Upper lobe of left lung (tissue), 6 donors: Measurements from ENCODE around the gene LRRC15. TPM values are rescaled to one million over a fixed set of nuclear protein-coding genes. Genes with fewer than 3 reads are reported as not detected.

Experiments
- ATAC-seq, 2 donors: fragments of 200-7000 bp; cut with Tn5 transposase; one replicate each; pipeline ENCODE4 v1.9.1; 2022; ENCODE audit warnings: mild to moderate bottlenecking in 2 of 2, moderate library complexity in 2 of 2; ENCODE audit not compliant: low FRiP score in 2 of 2
- DNase-seq, 2 donors: peaks; one replicate each; pipeline ENCODE4 v3.0.0-alpha.2; 2019 to 2020
- H3K27ac ChIP-seq, 4 donors: fragments of 200-600 bp; sonication (generic); one replicate each; pipeline ENCODE4 v1.5.1; 2016 to 2019
- H3K27me3 ChIP-seq, 4 donors: fragments of 200-600 bp; sonication (generic); one replicate each; pipeline ENCODE4 v1.5.1; 2017 to 2019
- H3K36me3 ChIP-seq, 4 donors: fragments of 200-600 bp; sonication (generic); one replicate each; pipeline ENCODE4 v1.5.1; 2016 to 2019
- H3K4me1 ChIP-seq, 4 donors: fragments of 200-600 bp; sonication (generic); one replicate each; pipeline ENCODE4 v1.5.1; 2018 to 2019
- H3K4me3 ChIP-seq, 4 donors: fragments of 200-600 bp; sonication (generic); one replicate each; pipeline ENCODE4 v1.5.1; 2017 to 2019; ENCODE audit warnings: mild to moderate bottlenecking in 2 of 4, moderate library complexity in 1 of 4
- H3K9me3 ChIP-seq, 4 donors: fragments of 200-600 bp; sonication (generic); one replicate each; pipeline ENCODE4 v1.5.1; 2018 to 2019
- EP300 ChIP-seq, 4 donors: sonication (generic); formaldehyde crosslinking; IDR thresholded peaks; one replicate each; pipeline ENCODE4 v1.5.1; 2017; ENCODE audit warnings: antibody characterized with exemption in 4 of 4, control low read depth in 2 of 4
- POLR2A ChIP-seq, 4 donors: fragments of 450-650 bp; IDR thresholded peaks; one replicate each; pipeline ENCODE4 v1.5.1; 2016 to 2017; ENCODE audit warnings: antibody characterized with exemption in 4 of 4, mild to moderate bottlenecking in 2 of 4
- POLR2AphosphoS5 ChIP-seq, 2 donors: sonication (generic); formaldehyde crosslinking; IDR thresholded peaks; one replicate each; pipeline ENCODE4 v1.5.1; 2017; ENCODE audit warnings: antibody characterized with exemption in 2 of 2
- WGBS, 2 donors: methylation state at CpG; one replicate each; pipeline ENCODE4 v1.1.5; 2017 to 2018; 5-methylcytosine and 5-hydroxymethylcytosine counted together
- total RNA-seq, 6 donors: library from RNA; depleted of rRNA in 4 of 6; stranded (reverse); fragments of >200 nt in 4 of 6; gene quantifications; one replicate each; pipeline versions ENCODE4 v1.1.0 to v1.2.1, GENCODE V29; 2016 to 2021
- TF ChIP-seq, protein P1 (sequence below), 6 experiments: fragments of 450-650 bp in 4 of 6; fragments of 200-600 bp in 2 of 6; sonication (generic) in 2 of 6; IDR thresholded peaks; one replicate each; pipeline ENCODE4 v1.5.1; 2016 to 2019; ENCODE audit warnings: antibody characterized with exemption in 6 of 6
- donor health status: DM: no; HTN: no; CAD: no; lungs with moderate emphysema.
- donor health status: DM: no; HTN: yes; CAD: no; lungs with severe emphysema.

LRRC15 gene
- total RNA-seq, 6 donors from 2014 or later = 0.15 to 1.1 (median 1.0) TPM; not detected in 3

DNA sequence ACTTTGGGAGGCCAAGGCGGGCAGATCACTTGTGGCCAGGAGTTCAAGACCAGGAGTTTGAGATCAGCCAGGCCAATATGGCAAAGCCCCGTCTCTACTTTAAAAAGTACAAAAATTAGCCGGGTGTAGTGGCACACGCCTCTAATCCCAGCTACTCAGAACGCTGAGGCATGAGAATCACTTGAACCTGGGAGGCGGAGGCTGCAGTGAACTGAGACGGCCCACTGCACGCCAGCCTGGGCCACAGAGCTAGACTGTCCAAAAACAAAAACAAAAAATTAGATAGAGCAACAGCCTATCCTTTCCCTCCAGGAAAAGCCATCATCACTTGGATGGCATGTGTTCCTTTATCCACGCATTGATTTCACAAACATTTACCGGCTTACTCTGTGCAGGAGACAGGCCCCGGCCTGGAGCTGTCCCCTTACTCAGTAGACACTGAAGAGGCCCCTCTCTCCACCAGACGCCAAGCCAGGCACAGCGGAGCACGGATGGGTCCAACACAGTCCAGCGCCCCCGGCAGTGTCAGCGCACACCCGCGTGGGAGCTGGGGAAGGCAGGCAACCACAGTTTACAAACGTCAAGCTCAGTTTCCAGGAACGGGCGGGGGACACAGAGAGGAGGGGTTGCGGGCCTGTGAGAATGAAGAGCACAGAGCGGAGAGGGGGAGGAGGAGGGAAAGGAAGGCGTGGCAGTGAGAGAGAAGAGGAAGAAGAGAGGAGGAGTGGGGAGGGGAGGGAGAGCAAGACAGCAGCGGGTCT, 26.4 kb upstream of the LRRC15 start:
- Histone ChIP-seq H3K27me3 (peaks cover 0 to 18% (median 4%) of the 10 kb centered on the region in 4 donors), H3K27ac (no peak overlapping the region), H3K4me3 (peak overlapping the region in 2 of 4 donors; percentile 24 to 34), H3K9me3 (peaks cover 0 to 2% (median under 1%) of the 10 kb centered on the region in 4 donors), H3K4me1 (peaks cover 17 to 29% (median 21%) of the 10 kb centered on the region in 4 donors), H3K36me3 (no peaks in the 10 kb centered on the region)
- TF ChIP-seq, protein P1, sequence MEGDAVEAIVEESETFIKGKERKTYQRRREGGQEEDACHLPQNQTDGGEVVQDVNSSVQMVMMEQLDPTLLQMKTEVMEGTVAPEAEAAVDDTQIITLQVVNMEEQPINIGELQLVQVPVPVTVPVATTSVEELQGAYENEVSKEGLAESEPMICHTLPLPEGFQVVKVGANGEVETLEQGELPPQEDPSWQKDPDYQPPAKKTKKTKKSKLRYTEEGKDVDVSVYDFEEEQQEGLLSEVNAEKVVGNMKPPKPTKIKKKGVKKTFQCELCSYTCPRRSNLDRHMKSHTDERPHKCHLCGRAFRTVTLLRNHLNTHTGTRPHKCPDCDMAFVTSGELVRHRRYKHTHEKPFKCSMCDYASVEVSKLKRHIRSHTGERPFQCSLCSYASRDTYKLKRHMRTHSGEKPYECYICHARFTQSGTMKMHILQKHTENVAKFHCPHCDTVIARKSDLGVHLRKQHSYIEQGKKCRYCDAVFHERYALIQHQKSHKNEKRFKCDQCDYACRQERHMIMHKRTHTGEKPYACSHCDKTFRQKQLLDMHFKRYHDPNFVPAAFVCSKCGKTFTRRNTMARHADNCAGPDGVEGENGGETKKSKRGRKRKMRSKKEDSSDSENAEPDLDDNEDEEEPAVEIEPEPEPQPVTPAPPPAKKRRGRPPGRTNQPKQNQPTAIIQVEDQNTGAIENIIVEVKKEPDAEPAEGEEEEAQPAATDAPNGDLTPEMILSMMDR (IDR thresholded peaks at IDR 0.05) = no peak
- no peak for TF ChIP-seq EP300 (IDR thresholded peaks at IDR 0.05)
- TF ChIP-seq POLR2AphosphoS5 (IDR thresholded peaks at IDR 0.05) = no peak
- no peak for TF ChIP-seq POLR2A (IDR thresholded peaks at IDR 0.05)
- 44% methylated on average over 25 to 26 of the region's 26 CpGs for WGBS, 2 donors
- DNase-seq = peak in 1 of 2 donors; percentile 79
- ATAC-seq = peak; percentile 66 to 84

DNA sequence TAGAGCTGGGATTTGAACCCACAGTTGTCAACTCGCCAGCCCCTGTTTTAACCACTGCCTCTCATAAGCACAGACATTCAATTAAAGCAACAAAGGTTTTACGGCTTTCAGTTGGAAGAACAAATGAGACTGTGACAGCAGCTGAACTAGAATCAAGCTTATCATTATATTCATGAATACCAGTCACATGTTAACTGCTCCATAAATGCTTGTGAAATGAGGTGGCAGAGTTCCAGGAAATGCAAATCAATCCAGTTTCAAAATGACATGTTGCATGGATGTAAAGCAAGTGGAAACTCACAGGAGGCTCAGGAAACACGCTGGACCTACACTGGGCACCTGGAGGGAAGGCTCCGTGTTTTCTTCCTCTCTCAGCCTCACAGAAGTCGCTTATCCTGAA, 25.7 kb upstream of the LRRC15 start:
- H3K27ac ChIP-seq = no peak overlapping the region
- H3K4me3 ChIP-seq = no peak overlapping the region
- peaks cover 17 to 29% (median 21%) of the 10 kb centered on the region in 4 donors for H3K4me1 ChIP-seq
- 86 to 91% methylated on average over 5 of the region's 5 CpGs for WGBS, 2 donors
- peaks cover 0 to 18% (median 4%) of the 10 kb centered on the region in 4 donors for H3K27me3 ChIP-seq
- peaks cover 0 to 5% (median 3%) of the 10 kb centered on the region in 4 donors for H3K9me3 ChIP-seq
- no peak for ATAC-seq
- no peak for DNase-seq
- H3K36me3 ChIP-seq = no peaks in the 10 kb centered on the region
- TF ChIP-seq, protein P1 (IDR thresholded peaks at IDR 0.05) = no peak
- TF ChIP-seq POLR2AphosphoS5 (IDR thresholded peaks at IDR 0.05) (no peak), EP300 (IDR thresholded peaks at IDR 0.05) (no peak), POLR2A (IDR thresholded peaks at IDR 0.05) (no peak)

DNA sequence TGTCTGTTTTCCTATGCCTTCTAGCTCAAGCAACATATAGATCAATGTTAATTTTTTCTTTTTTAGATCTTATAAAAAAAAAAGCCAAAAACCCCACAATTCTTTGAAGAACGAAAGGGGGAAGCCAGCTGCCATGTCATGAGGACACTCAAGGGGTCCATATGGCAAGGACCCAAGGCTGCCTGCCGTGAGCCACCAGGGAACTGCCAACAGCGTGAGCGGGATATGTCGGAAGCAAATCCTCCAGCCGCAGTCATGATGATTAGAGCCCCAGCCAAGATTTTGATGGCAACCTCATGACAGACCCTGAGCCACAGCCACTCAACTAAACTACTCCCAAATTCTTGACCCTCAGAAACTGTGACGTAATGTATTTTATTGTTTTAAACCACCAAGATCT, 23.0 kb upstream of the LRRC15 start:
- Histone ChIP-seq H3K4me3 (no peak overlapping the region), H3K27ac (no peak overlapping the region), H3K9me3 (peaks cover 0 to 5% (median 3%) of the 10 kb centered on the region in 4 donors), H3K4me1 (peaks cover 10 to 16% (median 12%) of the 10 kb centered on the region in 4 donors), H3K27me3 (peaks cover 0 to 9% (median 3%) of the 10 kb centered on the region in 4 donors), H3K36me3 (no peaks in the 10 kb centered on the region)
- DNase-seq (no peak), ATAC-seq (no peak)
- TF ChIP-seq POLR2AphosphoS5 (IDR thresholded peaks at IDR 0.05) = no peak
- no peak for TF ChIP-seq EP300 (IDR thresholded peaks at IDR 0.05)
- TF ChIP-seq, protein P1 (IDR thresholded peaks at IDR 0.05) = no peak
- no peak for TF ChIP-seq POLR2A (IDR thresholded peaks at IDR 0.05)
- WGBS, 2 donors = 80 to 90% methylated on average over 7 of the region's 7 CpGs

DNA sequence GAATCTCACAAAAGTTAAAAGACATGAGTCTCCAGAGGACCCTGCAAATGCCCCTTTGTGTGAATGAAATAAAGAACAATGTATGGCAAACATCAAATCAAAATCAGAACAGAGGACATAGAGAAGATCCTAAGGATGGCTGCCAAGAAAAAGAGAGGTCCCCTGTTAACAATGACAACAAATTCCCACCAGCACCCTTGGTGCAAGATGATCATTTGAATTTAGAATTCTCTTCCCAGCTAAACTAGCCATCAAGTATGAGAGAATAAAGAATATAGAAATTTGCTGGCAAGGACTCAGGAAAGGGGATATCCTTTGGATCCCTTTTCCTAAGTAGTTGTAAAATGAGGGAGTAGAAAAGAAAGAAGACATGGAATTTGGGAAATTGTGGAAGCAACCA, 21.3 kb upstream of the LRRC15 start:
- Histone ChIP-seq H3K9me3 (peaks cover 0 to 5% (median 3%) of the 10 kb centered on the region in 4 donors), H3K27me3 (no peaks in the 10 kb centered on the region), H3K4me3 (no peak overlapping the region), H3K27ac (no peak overlapping the region), H3K36me3 (no peaks in the 10 kb centered on the region), H3K4me1 (no peaks in the 10 kb centered on the region)
- ATAC-seq (no peak), DNase-seq (no peak)
- TF ChIP-seq POLR2A (IDR thresholded peaks at IDR 0.05) = no peak
- TF ChIP-seq, protein P1 (IDR thresholded peaks at IDR 0.05) = no peak
- TF ChIP-seq EP300 (IDR thresholded peaks at IDR 0.05) = no peak
- TF ChIP-seq POLR2AphosphoS5 (IDR thresholded peaks at IDR 0.05) = no peak
